ENCODE results near the gene RAB18. TPM values are rescaled to one million over a fixed set of nuclear protein-coding genes. Genes with fewer than 3 reads are reported as not detected.

RAB18 gene
- total and polyA plus RNA-seq, 2 experiments from 2014 or later: 35.5 to 77.2 TPM

DNA sequence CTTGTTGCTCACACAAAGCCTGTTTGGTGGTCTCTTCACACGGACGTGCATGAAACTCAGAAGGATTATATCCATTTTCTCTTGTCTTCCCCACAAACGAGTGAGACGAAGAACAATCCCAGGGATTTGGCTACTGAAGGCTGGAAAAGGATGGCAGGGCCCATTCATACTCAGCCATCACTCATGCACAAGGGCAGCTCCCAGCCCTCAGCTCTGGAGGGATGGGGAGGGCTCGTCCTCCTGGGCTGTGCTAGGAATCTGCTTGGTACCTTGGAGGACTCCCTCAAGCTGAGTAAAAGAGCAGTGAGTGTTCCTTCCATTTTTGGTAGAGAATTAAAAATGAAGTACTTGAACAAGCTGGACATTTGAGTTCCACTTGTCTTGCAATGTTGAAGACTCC lies 33.2 kb upstream of the RAB18 start (continued):
- TF ChIP-seq, protein P1, sequence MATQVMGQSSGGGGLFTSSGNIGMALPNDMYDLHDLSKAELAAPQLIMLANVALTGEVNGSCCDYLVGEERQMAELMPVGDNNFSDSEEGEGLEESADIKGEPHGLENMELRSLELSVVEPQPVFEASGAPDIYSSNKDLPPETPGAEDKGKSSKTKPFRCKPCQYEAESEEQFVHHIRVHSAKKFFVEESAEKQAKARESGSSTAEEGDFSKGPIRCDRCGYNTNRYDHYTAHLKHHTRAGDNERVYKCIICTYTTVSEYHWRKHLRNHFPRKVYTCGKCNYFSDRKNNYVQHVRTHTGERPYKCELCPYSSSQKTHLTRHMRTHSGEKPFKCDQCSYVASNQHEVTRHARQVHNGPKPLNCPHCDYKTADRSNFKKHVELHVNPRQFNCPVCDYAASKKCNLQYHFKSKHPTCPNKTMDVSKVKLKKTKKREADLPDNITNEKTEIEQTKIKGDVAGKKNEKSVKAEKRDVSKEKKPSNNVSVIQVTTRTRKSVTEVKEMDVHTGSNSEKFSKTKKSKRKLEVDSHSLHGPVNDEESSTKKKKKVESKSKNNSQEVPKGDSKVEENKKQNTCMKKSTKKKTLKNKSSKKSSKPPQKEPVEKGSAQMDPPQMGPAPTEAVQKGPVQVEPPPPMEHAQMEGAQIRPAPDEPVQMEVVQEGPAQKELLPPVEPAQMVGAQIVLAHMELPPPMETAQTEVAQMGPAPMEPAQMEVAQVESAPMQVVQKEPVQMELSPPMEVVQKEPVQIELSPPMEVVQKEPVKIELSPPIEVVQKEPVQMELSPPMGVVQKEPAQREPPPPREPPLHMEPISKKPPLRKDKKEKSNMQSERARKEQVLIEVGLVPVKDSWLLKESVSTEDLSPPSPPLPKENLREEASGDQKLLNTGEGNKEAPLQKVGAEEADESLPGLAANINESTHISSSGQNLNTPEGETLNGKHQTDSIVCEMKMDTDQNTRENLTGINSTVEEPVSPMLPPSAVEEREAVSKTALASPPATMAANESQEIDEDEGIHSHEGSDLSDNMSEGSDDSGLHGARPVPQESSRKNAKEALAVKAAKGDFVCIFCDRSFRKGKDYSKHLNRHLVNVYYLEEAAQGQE (IDR thresholded peaks at IDR 0.05; ENCODE audit: unreplicated experiment): no peak
- TF ChIP-seq ZNF331 (CRISPR knock-in tag; IDR thresholded peaks at IDR 0.05; ENCODE audit: low read depth): no peak
- no peak for TF ChIP-seq CREB1 (CRISPR knock-in tag; IDR thresholded peaks at IDR 0.05; ENCODE audit: low read depth)

DNA sequence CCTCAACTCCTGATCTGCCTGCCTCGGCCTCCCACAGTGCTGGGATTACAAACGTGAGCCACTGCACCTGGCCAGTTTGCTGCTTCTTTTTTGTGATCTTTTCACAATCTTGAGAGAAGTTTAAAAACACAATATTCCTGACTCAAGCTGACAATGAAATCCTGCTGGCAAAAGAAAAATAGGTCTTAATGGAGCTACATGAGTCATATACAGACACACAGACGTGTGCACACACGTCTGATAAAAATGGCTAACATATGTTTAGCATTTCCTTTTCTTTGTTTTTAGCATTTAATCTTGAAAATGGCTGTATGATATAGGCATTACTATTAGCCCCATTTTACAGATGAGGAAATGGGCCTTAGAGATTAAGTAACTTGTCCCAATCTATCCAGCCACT lies 29.4 kb upstream of the RAB18 start:
- Mint-ChIP-seq H3K4me3 (no peak overlapping the region), H3K4me1 (peaks cover 9% of the 10 kb centered on the region), H3K27ac (no peak overlapping the region), H3K9me3 (no peaks in the 10 kb centered on the region), H3K27me3 (ENCODE audit: insufficient read depth, low read depth, poor library complexity) (peaks cover 1% of the 10 kb centered on the region), H3K36me3 (ENCODE audit: low read depth) (no peaks in the 10 kb centered on the region)
- no peak overlapping the region for H3K4me2 ChIP-seq
- no peaks in the 10 kb centered on the region for H3K36me3 ChIP-seq (ENCODE audit: insufficient read depth)
- no peaks in the 10 kb centered on the region for H3K79me2 ChIP-seq (replicated peaks; ENCODE audit: insufficient read depth)
- peaks cover 23% of the 10 kb centered on the region for H3K4me1 ChIP-seq (ENCODE audit: insufficient read depth)
- H4K20me1 ChIP-seq (replicated peaks; ENCODE audit: insufficient read depth): no peaks in the 10 kb centered on the region; the same call in 1 of the 2 replicates
- DNase-seq (ENCODE audit: low spot score): no peak
- no peak overlapping the region for H3K4me3 ChIP-seq
- H3K9me2 ChIP-seq (ENCODE audit: insufficient read depth): 0 out of 2 replicates have a peak, but pooled peaks cover 3% of the 10 kb centered on the region
- no peak overlapping the region for H3K27ac ChIP-seq (ENCODE audit: low read depth)
- 0 out of 2 replicates have a peak overlapping the region, but pooled peaks have one; percentile 19 for H2AFZ ChIP-seq
- no peaks in the 10 kb centered on the region for H3K27me3 ChIP-seq (ENCODE audit: insufficient read depth)
- no peaks in the 10 kb centered on the region for H3F3A ChIP-seq (replicated peaks; ENCODE audit: low read depth)
- no peak for ATAC-seq
- TF ChIP-seq ZNF331 (CRISPR knock-in tag; IDR thresholded peaks at IDR 0.05; ENCODE audit: low read depth) (no peak), JUNB (IDR thresholded peaks at IDR 0.05; ENCODE audit: unreplicated experiment) (no peak), CREB1 (CRISPR knock-in tag; IDR thresholded peaks at IDR 0.05; ENCODE audit: low read depth) (no peak), EZH2 (IDR thresholded peaks at IDR 0.05; ENCODE audit: low read depth, unreplicated experiment) (no peak), STAT1 (IDR thresholded peaks at IDR 0.05; ENCODE audit: unreplicated experiment) (no peak), EZH2phosphoT487 (IDR thresholded peaks at IDR 0.05; ENCODE audit: unreplicated experiment) (no peak), NANOG (IDR thresholded peaks at IDR 0.05; ENCODE audit: borderline replicate concordance) (no peak)
- TF ChIP-seq, protein P1 (IDR thresholded peaks at IDR 0.05; ENCODE audit: unreplicated experiment): no peak
- TF ChIP-seq, protein P2, sequence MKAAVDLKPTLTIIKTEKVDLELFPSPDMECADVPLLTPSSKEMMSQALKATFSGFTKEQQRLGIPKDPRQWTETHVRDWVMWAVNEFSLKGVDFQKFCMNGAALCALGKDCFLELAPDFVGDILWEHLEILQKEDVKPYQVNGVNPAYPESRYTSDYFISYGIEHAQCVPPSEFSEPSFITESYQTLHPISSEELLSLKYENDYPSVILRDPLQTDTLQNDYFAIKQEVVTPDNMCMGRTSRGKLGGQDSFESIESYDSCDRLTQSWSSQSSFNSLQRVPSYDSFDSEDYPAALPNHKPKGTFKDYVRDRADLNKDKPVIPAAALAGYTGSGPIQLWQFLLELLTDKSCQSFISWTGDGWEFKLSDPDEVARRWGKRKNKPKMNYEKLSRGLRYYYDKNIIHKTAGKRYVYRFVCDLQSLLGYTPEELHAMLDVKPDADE (IDR thresholded peaks at IDR 0.05): no peak
- TF ChIP-seq, protein P3, sequence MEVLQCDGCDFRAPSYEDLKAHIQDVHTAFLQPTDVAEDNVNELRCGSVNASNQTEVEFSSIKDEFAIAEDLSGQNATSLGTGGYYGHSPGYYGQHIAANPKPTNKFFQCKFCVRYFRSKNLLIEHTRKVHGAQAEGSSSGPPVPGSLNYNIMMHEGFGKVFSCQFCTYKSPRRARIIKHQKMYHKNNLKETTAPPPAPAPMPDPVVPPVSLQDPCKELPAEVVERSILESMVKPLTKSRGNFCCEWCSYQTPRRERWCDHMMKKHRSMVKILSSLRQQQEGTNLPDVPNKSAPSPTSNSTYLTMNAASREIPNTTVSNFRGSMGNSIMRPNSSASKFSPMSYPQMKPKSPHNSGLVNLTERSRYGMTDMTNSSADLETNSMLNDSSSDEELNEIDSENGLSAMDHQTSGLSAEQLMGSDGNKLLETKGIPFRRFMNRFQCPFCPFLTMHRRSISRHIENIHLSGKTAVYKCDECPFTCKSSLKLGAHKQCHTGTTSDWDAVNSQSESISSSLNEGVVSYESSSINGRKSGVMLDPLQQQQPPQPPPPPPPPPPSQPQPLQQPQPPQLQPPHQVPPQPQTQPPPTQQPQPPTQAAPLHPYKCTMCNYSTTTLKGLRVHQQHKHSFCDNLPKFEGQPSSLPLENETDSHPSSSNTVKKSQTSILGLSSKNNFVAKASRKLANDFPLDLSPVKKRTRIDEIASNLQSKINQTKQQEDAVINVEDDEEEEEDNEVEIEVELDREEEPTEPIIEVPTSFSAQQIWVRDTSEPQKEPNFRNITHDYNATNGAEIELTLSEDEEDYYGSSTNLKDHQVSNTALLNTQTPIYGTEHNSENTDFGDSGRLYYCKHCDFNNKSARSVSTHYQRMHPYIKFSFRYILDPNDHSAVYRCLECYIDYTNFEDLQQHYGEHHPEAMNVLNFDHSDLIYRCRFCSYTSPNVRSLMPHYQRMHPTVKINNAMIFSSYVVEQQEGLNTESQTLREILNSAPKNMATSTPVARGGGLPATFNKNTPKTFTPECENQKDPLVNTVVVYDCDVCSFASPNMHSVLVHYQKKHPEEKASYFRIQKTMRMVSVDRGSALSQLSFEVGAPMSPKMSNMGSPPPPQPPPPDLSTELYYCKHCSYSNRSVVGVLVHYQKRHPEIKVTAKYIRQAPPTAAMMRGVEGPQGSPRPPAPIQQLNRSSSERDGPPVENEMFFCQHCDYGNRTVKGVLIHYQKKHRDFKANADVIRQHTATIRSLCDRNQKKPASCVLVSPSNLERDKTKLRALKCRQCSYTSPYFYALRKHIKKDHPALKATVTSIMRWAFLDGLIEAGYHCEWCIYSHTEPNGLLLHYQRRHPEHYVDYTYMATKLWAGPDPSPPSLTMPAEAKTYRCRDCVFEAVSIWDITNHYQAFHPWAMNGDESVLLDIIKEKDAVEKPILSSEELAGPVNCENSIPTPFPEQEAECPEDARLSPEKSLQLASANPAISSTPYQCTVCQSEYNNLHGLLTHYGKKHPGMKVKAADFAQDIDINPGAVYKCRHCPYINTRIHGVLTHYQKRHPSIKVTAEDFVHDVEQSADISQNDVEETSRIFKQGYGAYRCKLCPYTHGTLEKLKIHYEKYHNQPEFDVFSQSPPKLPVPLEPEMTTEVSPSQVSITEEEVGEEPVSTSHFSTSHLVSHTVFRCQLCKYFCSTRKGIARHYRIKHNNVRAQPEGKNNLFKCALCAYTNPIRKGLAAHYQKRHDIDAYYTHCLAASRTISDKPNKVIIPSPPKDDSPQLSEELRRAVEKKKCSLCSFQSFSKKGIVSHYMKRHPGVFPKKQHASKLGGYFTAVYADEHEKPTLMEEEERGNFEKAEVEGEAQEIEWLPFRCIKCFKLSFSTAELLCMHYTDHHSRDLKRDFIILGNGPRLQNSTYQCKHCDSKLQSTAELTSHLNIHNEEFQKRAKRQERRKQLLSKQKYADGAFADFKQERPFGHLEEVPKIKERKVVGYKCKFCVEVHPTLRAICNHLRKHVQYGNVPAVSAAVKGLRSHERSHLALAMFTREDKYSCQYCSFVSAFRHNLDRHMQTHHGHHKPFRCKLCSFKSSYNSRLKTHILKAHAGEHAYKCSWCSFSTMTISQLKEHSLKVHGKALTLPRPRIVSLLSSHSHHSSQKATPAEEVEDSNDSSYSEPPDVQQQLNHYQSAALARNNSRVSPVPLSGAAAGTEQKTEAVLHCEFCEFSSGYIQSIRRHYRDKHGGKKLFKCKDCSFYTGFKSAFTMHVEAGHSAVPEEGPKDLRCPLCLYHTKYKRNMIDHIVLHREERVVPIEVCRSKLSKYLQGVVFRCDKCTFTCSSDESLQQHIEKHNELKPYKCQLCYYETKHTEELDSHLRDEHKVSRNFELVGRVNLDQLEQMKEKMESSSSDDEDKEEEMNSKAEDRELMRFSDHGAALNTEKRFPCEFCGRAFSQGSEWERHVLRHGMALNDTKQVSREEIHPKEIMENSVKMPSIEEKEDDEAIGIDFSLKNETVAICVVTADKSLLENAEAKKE (CRISPR knock-in tag; IDR thresholded peaks at IDR 0.05): no peak
